IPS-15b (cell line): ENCODE measurements around the gene PNPLA2.

Experiments used
- H3K27me3 ChIP-seq: one replicate; pipeline ENCODE4 v1.6.1; 2013; ENCODE audit warnings: low read length; ENCODE audit not compliant: control insufficient read depth, insufficient read depth
- H3K36me3 ChIP-seq: one replicate; pipeline ENCODE4 v1.6.1; 2013; ENCODE audit warnings: low read length; ENCODE audit not compliant: control insufficient read depth, insufficient read depth
- H3K4me1 ChIP-seq: one replicate; pipeline ENCODE4 v1.6.1; 2013; ENCODE audit warnings: mild to moderate bottlenecking, low read length; ENCODE audit not compliant: control insufficient read depth, insufficient read depth
- H3K4me3 ChIP-seq: one replicate; pipeline ENCODE4 v1.5.1; 2013; ENCODE audit warnings: low read depth, low read length
- H3K9ac ChIP-seq: one replicate; pipeline ENCODE4 v1.6.1; 2013; ENCODE audit warnings: low read depth, mild to moderate bottlenecking, low read length
- H3K9me3 ChIP-seq: one replicate; pipeline ENCODE4 v1.6.1; 2013; ENCODE audit warnings: mild to moderate bottlenecking, low read length; ENCODE audit not compliant: control insufficient read depth, insufficient read depth

PNPLA2 gene

DNA sequence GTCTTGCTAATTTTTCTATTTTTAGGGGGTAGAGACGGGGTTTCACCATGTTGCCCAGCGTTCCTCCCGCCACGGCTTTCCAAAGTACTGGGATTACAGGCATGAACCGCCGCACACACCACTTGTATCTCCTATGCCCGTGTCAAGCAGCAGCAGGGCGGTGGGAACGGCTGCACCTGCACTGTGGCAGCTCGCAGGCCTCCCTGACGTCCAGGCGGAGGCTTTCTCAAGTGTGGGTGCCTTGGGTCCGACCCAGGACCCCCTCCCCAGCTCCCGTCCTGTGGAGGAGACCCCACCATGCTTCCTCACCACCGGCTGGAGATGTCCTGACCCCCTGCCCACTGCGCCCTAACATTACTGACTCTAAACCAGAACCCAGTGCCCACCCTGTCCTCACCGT is 49.7 kb downstream of the PNPLA2 start:
- peaks cover 48% of the 10 kb centered on the region for H3K36me3 ChIP-seq
- H3K4me1 ChIP-seq, result no peaks in the 10 kb centered on the region
- H3K9ac ChIP-seq, result no peak overlapping the region
- no peaks in the 10 kb centered on the region for H3K27me3 ChIP-seq
- H3K4me3 ChIP-seq, result no peak overlapping the region
- no peaks in the 10 kb centered on the region for H3K9me3 ChIP-seq

GRCh38 chr11:868802-869201 is 50.1 kb downstream of the PNPLA2 start:
- no peak overlapping the region for H3K4me3 ChIP-seq

GRCh38 chr11:869399-870126 is 50.8 kb downstream of the PNPLA2 start:
- Histone ChIP-seq H3K4me1 (no peaks in the 10 kb centered on the region), H3K9me3 (no peaks in the 10 kb centered on the region), H3K9ac (no peak overlapping the region), H3K4me3 (no peak overlapping the region), H3K27me3 (no peaks in the 10 kb centered on the region), H3K36me3 (peaks cover 47% of the 10 kb centered on the region)

More at GRCh38 chr11:868802-869201, 50.1 kb downstream of the PNPLA2 start:
- Histone ChIP-seq H3K36me3 (peaks cover 48% of the 10 kb centered on the region), H3K4me1 (no peaks in the 10 kb centered on the region), H3K9me3 (no peaks in the 10 kb centered on the region), H3K27me3 (no peaks in the 10 kb centered on the region), H3K9ac (no peak overlapping the region)

GRCh38 chr11:870127-870413 is 51.4 kb downstream of the PNPLA2 start:
- H3K9ac ChIP-seq, result no peak overlapping the region
- peaks cover 49% of the 10 kb centered on the region for H3K36me3 ChIP-seq
- H3K9me3 ChIP-seq, result no peaks in the 10 kb centered on the region
- H3K27me3 ChIP-seq, result no peaks in the 10 kb centered on the region
- H3K4me1 ChIP-seq, result no peaks in the 10 kb centered on the region
- H3K4me3 ChIP-seq, result no peak overlapping the region

DNA sequence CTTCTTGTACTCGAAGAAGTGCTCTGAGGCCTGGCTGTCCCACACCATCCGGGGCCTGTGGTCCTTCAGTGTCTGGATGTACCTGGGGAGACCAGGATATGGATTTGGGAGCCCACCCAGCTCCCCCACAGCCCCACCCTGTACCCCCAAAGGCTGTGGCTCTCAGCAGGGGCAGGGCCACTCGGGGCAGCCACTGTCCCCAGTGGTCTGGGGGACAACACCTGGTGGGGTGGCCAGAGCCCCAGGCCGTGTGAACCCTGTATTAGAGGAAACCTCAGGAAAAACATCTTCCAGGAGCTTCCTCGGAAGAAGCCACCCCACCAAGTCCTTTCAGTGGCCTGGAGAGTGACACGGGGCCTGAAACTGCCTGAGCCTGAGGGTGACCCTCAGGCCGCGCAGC is 51.7 kb downstream of the PNPLA2 start:
- Histone ChIP-seq H3K9me3 (no peaks in the 10 kb centered on the region), H3K36me3 (peaks cover 50% of the 10 kb centered on the region), H3K9ac (no peak overlapping the region), H3K27me3 (no peaks in the 10 kb centered on the region), H3K4me1 (no peaks in the 10 kb centered on the region), H3K4me3 (no peak overlapping the region)

- H3K36me3 ChIP-seq, result peaks cover 49% of the 10 kb centered on the region
Observed at GRCh38 chr11:871472-871871, 52.8 kb downstream of the PNPLA2 start.

DNA sequence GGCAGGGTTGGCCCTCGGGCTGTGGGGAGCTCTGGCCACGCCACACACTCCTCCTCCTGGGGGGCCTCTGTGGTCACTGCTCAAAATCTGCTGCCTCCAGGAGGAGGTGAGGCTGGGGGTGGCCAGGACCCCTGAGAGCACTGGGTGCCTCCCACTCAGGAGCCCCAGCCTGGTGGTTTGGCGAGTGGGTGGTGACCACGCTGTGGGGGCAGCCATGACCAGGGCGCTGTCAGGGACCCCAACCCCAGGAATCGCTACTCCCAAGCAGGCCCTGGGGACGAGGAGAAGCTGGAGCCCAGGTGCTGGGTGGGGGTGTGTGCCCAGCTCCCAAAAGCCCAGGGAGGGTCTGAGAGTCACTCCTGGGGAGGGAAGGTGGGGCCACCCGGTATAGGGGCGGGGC is 54.1 kb downstream of the PNPLA2 start:
- H3K36me3 ChIP-seq, result peaks cover 46% of the 10 kb centered on the region
- no peaks in the 10 kb centered on the region for H3K27me3 ChIP-seq
- no peaks in the 10 kb centered on the region for H3K4me1 ChIP-seq
- no peaks in the 10 kb centered on the region for H3K9me3 ChIP-seq
- H3K9ac ChIP-seq, result no peak overlapping the region
- no peak overlapping the region for H3K4me3 ChIP-seq

More at GRCh38 chr11:871472-871871, 52.8 kb downstream of the PNPLA2 start:
- no peaks in the 10 kb centered on the region for H3K9me3 ChIP-seq
- no peaks in the 10 kb centered on the region for H3K27me3 ChIP-seq
- H3K9ac ChIP-seq, result no peak overlapping the region
- no peak overlapping the region for H3K4me3 ChIP-seq
- H3K4me1 ChIP-seq, result no peaks in the 10 kb centered on the region

GRCh38 chr11:873706-874105 is 55.0 kb downstream of the PNPLA2 start:
- no peaks in the 10 kb centered on the region for H3K4me1 ChIP-seq
- no peak overlapping the region for H3K4me3 ChIP-seq
- no peaks in the 10 kb centered on the region for H3K27me3 ChIP-seq
- H3K9me3 ChIP-seq, result no peaks in the 10 kb centered on the region
- H3K36me3 ChIP-seq, result peaks cover 44% of the 10 kb centered on the region
- no peak overlapping the region for H3K9ac ChIP-seq
